ENCODE data around the gene VIPR2.

The VIPR2 gene

GRCh38 chr7:158993591-158993990 lies 151.1 kb downstream of the VIPR2 start:
- no peak overlapping the region for H3K4me3 ChIP-seq (replicated peaks; ENCODE audit: low read depth, low read length)
- no peak for DNase-seq (ENCODE audit: low read depth)
- TF ChIP-seq, protein P1, sequence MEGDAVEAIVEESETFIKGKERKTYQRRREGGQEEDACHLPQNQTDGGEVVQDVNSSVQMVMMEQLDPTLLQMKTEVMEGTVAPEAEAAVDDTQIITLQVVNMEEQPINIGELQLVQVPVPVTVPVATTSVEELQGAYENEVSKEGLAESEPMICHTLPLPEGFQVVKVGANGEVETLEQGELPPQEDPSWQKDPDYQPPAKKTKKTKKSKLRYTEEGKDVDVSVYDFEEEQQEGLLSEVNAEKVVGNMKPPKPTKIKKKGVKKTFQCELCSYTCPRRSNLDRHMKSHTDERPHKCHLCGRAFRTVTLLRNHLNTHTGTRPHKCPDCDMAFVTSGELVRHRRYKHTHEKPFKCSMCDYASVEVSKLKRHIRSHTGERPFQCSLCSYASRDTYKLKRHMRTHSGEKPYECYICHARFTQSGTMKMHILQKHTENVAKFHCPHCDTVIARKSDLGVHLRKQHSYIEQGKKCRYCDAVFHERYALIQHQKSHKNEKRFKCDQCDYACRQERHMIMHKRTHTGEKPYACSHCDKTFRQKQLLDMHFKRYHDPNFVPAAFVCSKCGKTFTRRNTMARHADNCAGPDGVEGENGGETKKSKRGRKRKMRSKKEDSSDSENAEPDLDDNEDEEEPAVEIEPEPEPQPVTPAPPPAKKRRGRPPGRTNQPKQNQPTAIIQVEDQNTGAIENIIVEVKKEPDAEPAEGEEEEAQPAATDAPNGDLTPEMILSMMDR (IDR thresholded peaks at IDR 0.05; ENCODE audit: low read length, missing control alignments) = no peak

GRCh38 chr7:158992759-158993158 lies 151.9 kb downstream of the VIPR2 start:
- H3K4me3 ChIP-seq (replicated peaks; ENCODE audit: low read depth, low read length) = no peak overlapping the region
- TF ChIP-seq, protein P1 (IDR thresholded peaks at IDR 0.05; ENCODE audit: low read length, missing control alignments) = no peak
- DNase-seq (ENCODE audit: low read depth) = no peak

DNA sequence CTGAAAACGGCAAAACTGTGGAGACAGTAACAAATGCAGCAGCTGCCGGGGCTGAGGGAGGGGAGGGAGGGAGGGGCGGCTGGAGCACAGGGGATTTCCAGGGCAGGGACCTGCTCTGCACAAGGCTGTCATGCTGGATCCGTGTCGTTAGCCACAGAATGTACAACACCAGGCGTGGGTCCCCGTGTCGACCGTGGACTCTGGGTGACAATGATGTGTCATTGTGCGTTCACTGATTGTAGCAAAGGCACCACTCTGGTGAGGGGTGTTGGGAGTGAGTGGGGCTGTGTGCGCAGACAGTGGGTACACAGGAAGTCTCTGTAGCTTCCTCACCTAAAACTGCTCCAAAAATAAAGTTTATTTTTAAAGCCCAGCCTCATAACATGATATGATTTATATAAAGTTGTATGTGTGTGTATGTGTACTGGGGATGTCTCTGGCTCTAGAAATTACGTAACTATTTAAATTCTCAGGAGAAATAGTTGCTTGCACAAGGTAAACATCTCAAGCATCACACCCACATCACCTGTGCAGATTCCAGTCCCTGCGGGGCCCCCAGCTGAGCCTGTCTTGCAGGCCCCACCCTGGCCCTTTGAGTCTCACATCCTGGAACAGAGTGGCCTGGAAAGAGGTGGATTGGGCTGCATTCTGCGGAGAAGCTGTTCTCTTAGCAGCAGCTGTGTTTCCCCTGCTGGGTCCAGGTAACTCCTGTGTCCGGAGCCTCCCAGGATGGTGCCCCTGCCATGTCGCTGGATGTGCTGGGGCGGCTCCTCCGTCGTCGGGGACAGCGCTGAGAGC lies 152.6 kb downstream of the VIPR2 start:
- H3K4me3 ChIP-seq (replicated peaks; ENCODE audit: low read depth, low read length) = no peak overlapping the region
- TF ChIP-seq, protein P1 (IDR thresholded peaks at IDR 0.05; ENCODE audit: low read length, missing control alignments) = no peak
- no peak for DNase-seq (ENCODE audit: low read depth)

DNA sequence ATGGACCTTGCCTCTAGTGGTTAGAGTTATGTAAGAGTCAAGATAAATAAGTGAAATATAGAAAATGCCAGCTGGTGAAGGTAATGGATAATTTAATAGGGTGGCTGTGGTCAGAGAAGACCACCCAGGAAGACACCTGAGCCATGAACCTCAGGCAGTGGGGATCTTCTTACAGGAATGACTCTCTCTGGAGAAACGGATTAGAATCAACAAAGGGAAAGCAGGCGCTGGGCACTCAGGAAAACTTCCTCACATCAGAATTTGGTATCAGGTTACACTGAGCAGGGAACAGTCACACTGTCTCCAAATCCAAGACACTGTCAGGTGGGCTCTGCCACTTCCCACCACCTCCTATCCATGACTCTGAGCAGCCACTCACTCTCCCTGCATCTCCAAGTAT lies 155.7 kb downstream of the VIPR2 start:
- TF ChIP-seq, protein P1 (IDR thresholded peaks at IDR 0.05; ENCODE audit: low read length, missing control alignments) = no peak
- no peak overlapping the region for H3K4me3 ChIP-seq (replicated peaks; ENCODE audit: low read depth, low read length)
- no peak for DNase-seq (ENCODE audit: low read depth)

- TF ChIP-seq, protein P1 (IDR thresholded peaks at IDR 0.05; ENCODE audit: low read length, missing control alignments) = no peak
- H3K4me3 ChIP-seq (replicated peaks; ENCODE audit: low read depth, low read length) = no peak overlapping the region
- no peak for DNase-seq (ENCODE audit: low read depth)
Measured at GRCh38 chr7:158988302-158988862, 156.3 kb downstream of the VIPR2 start.

- TF ChIP-seq, protein P1 (IDR thresholded peaks at IDR 0.05; ENCODE audit: low read length, missing control alignments) = no peak
- H3K4me3 ChIP-seq (replicated peaks; ENCODE audit: low read depth, low read length) = no peak overlapping the region
- no peak for DNase-seq (ENCODE audit: low read depth)
Measured at GRCh38 chr7:158987691-158988090, 157.0 kb downstream of the VIPR2 start.

Data from fibroblast of pulmonary artery (primary cell).